Kidney (tissue), 14 donors: ENCODE measurements around the gene ST3GAL3. TPM values are rescaled to one million over a fixed set of nuclear protein-coding genes. Genes with fewer than 3 reads are reported as not detected.

Experiments
- DNase-seq, 5 donors: peaks; one replicate each; pipeline ENCODE4 v3.0.0-alpha.2; 2013 to 2020
- FAIRE-seq: peaks from 2 replicates; lab custom pipeline; 2012; peaks lifted over from hg19 to GRCh38; lab: Jason Lieb, UNC
- H3K27ac ChIP-seq, 2 donors: one replicate each; pipeline ENCODE4 v1.7.0; 2013; ENCODE audit warnings: low read depth in 2 of 2, low read length in 2 of 2, inconsistent platforms in 1 of 2
- H3K27me3 ChIP-seq: one replicate; pipeline ENCODE4 v1.7.1; 2013; ENCODE audit warnings: low read length, inconsistent platforms; ENCODE audit not compliant: control insufficient read depth, insufficient read depth
- H3K36me3 ChIP-seq, 3 donors: one replicate each; pipeline versions ENCODE4 v1.7.0 to v1.7.1; 2013; ENCODE audit warnings: low read length in 3 of 3, control low read depth in 1 of 3, inconsistent platforms in 1 of 3; ENCODE audit not compliant: insufficient read depth in 3 of 3, control insufficient read depth in 2 of 3
- H3K4me1 ChIP-seq, 3 donors: one replicate each; pipeline versions ENCODE4 v1.7.0 to v1.7.1; 2013; ENCODE audit warnings: low read length in 3 of 3, inconsistent platforms in 1 of 3, low read depth in 1 of 3; ENCODE audit not compliant: control insufficient read depth in 2 of 3, insufficient read depth in 2 of 3
- H3K4me3 ChIP-seq, 3 donors: one replicate each; pipeline versions ENCODE4 v1.7.0 to v1.8.1; 2013; ENCODE audit warnings: low read length in 3 of 3, control low read depth in 1 of 3, inconsistent platforms in 1 of 3
- H3K9ac ChIP-seq, 3 donors: one replicate each; pipeline versions ENCODE4 v1.7.0 to v1.7.1; 2013; ENCODE audit warnings: low read length in 3 of 3, control low read depth in 1 of 3, inconsistent platforms in 1 of 3
- H3K9me3 ChIP-seq, 3 donors: one replicate each; pipeline versions ENCODE4 v1.7.0 to v1.7.1; 2013; ENCODE audit warnings: low read length in 3 of 3, control low read depth in 1 of 3, inconsistent platforms in 1 of 3; ENCODE audit not compliant: control insufficient read depth in 2 of 3, insufficient read depth in 1 of 3
- intact Hi-C: fragments of 100-400 bp; cut with DNase I; formaldehyde crosslinking; loops from one replicate; pipeline ENCODE4 v1.11.1; 2022
- polyA plus RNA-seq: library from polyadenylated mRNA; stranded (reverse); fragments of 350-450 nt; fragmentation: Illumina TruSeq; extraction: RNeasy Lipid Tissue Mini Kit (QIAGEN cat#74804); gene quantifications from one replicate; pipeline ENCODE4 v1.2.3, GENCODE V29; 2014; ENCODE audit warnings: low read depth, low replicate concordance; ENCODE audit not compliant: insufficient read depth
- total RNA-seq: library from RNA; stranded (reverse); fragmentation: NEBNext Ultra II Directional; extraction: Animal tissue kit (Norgen Biotek cat#: 25700); gene quantifications from one replicate; pipeline ENCODE4 v1.2.1, GENCODE V29; 2021
- TF ChIP-seq, protein P1 (sequence below): IDR thresholded peaks from 3 replicates; pipeline ENCODE4 v1.5.1; 2012; ENCODE audit warnings: mild to moderate bottlenecking, moderate library complexity, borderline replicate concordance; ENCODE audit not compliant: insufficient read depth; ENCODE audit errors: extremely low read depth
- donor health status: control.
- donor health status: control.
- donor health status: control.
- donor health status: control.
- donor health status: control.
- donor health status: DM: yes; HTN: yes; CAD: no.
- donor health status: Normal renal cell carcinoma (clear cell type).

The ST3GAL3 gene
- total and polyA plus RNA-seq, 2 donors from 2014 or later, result 15.3 to 21.3 TPM

DNA sequence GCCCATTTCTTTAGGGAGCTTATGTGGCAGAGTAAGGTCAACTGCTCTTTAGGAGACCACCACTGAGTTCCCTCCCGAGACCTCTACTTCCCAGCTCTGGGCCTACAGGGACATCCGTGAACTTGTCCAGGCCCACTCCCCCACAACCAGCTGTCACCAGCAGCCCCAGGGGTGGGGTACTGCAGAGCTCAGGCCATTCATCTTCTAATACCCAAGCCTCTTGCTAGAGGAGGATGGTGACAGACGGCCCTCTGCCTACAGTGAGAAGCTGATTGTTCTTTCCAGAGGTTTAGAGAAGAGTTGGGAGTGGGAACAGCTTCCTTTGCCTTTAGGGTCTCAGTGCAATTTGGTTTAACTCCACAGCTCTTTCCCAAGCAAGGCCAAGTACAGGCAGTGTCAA lies 193.1 kb downstream of the ST3GAL3 start:
- Histone ChIP-seq H3K27me3 (no peaks in the 10 kb centered on the region), H3K9me3 (no peaks in the 10 kb centered on the region), H3K27ac (no peak overlapping the region), H3K36me3 (no peaks in the 10 kb centered on the region), H3K4me3 (no peak overlapping the region), H3K9ac (no peak overlapping the region), H3K4me1 (no peaks in the 10 kb centered on the region)
- TF ChIP-seq, protein P1, sequence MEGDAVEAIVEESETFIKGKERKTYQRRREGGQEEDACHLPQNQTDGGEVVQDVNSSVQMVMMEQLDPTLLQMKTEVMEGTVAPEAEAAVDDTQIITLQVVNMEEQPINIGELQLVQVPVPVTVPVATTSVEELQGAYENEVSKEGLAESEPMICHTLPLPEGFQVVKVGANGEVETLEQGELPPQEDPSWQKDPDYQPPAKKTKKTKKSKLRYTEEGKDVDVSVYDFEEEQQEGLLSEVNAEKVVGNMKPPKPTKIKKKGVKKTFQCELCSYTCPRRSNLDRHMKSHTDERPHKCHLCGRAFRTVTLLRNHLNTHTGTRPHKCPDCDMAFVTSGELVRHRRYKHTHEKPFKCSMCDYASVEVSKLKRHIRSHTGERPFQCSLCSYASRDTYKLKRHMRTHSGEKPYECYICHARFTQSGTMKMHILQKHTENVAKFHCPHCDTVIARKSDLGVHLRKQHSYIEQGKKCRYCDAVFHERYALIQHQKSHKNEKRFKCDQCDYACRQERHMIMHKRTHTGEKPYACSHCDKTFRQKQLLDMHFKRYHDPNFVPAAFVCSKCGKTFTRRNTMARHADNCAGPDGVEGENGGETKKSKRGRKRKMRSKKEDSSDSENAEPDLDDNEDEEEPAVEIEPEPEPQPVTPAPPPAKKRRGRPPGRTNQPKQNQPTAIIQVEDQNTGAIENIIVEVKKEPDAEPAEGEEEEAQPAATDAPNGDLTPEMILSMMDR, result no peak
- no peak for FAIRE-seq
- no peak for DNase-seq
- intact Hi-C loops, result no loop called here

DNA sequence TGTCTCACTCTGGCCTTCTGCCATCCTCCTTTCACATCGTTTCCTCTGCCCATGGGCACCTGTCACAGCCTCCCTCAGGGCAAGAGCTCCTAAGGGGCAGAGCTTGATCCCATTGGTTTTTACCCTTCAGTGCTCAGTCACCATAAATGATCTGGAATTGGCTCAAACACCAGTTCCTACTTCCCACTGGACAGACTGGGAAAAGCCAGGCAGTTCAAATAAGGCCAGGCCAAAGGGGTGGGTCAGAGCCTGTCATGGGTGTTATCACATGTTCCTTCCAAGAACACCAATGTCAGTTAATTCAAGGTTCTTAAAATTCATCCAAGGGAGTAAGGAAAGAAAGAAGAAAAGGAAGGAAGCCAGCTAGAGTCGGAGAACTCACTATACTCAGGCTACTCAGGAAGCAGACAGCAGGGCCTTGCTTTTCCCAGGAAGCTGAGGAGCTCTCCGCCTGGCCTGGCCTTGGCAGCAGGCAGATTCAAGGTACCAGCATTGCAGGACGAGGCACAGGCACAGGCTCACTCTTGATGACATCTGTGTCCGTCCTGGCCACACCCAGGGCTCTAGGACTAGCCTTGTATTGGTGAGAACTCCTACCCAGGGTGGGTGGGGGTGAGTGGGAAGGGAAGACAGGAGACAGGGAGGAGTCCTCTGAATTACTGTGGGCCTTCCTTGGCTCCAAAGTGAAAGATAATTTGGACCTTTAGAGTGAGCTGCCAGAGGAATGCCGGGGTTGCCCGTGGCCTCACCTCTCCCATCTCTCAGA lies 194.0 kb downstream of the ST3GAL3 start:
- FAIRE-seq, result no peak
- H3K9me3 ChIP-seq, result no peaks in the 10 kb centered on the region
- TF ChIP-seq, protein P1, result no peak
- no peak overlapping the region for H3K4me3 ChIP-seq
- H3K27ac ChIP-seq, result no peak overlapping the region
- no peaks in the 10 kb centered on the region for H3K27me3 ChIP-seq
- intact Hi-C loops, result no loop called here
- H3K4me1 ChIP-seq, result no peaks in the 10 kb centered on the region
- no peak for DNase-seq
- no peak overlapping the region for H3K9ac ChIP-seq
- no peaks in the 10 kb centered on the region for H3K36me3 ChIP-seq

DNA sequence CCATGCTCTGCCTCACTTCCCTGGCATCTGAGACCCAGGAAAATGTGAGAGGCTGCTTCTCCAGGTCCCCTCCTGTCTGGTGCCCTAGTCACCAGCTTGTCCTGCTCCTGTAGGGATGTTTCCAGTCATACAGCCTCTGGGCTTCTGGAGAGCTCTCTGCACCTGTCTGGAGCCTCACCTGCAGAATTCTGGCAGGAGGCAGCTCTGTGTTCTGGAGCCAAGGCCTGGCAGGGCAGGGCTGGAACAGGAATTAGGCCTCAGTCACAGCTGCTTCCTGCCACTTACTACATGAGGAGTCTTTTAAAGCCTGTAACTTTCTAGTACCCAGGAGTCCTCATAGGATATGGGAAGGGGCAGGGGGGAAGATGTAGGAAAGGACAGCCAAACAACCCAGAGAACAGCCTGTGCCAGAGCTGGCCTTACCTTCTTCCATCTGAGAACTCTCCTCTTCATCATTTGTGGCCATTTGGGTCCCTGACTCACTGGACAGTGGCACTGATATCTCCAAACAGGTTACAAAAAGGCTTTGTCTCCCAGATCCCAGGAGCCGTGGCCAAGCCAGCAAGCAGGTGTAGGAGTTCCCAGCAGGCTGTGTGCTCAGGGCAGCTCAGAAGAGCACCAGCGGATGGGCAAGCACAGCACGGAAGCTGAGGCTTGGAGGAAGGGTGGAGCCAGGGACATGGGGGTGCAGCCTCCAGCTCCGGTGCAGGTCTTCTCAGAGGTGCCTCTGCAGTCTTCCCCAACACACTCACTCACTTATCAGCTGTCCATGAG lies 194.9 kb downstream of the ST3GAL3 start:
- Histone ChIP-seq H3K36me3 (no peaks in the 10 kb centered on the region), H3K27ac (no peak overlapping the region), H3K9ac (no peak overlapping the region), H3K27me3 (no peaks in the 10 kb centered on the region), H3K4me3 (no peak overlapping the region), H3K9me3 (no peaks in the 10 kb centered on the region), H3K4me1 (no peaks in the 10 kb centered on the region)
- intact Hi-C loops, result no loop called here
- no peak for DNase-seq
- TF ChIP-seq, protein P1, result no peak
- no peak for FAIRE-seq
